ENCODE data around the gene LRMDA.
A peak's percentile ranks its signal among the peaks of the same experiment; 100 is the strongest.

LRMDA gene

GRCh38 chr10:75650648-75651047 lies 219.2 kb downstream of the LRMDA start:
- TF ChIP-seq CTCF (IDR thresholded peaks at IDR 0.05; ENCODE audit: insufficient read depth, low read depth, low read length, missing control alignments) = no peak
- no peak overlapping the region for H3K4me3 ChIP-seq (ENCODE audit: low read depth, low read length)
- no peak for DNase-seq (ENCODE audit: low read depth)

- DNase-seq (ENCODE audit: low read depth) = peak; percentile 20
- H3K4me3 ChIP-seq (ENCODE audit: low read depth, low read length) = no peak overlapping the region
- TF ChIP-seq CTCF (IDR thresholded peaks at IDR 0.05; ENCODE audit: insufficient read depth, low read depth, low read length, missing control alignments) = peak; percentile 32
Observed at GRCh38 chr10:75651417-75651816, 220.0 kb downstream of the LRMDA start.

- no peak for TF ChIP-seq CTCF (IDR thresholded peaks at IDR 0.05; ENCODE audit: insufficient read depth, low read depth, low read length, missing control alignments)
- DNase-seq (ENCODE audit: low read depth) = no peak
- H3K4me3 ChIP-seq (ENCODE audit: low read depth, low read length) = no peak overlapping the region
Observed at GRCh38 chr10:75652146-75652740, 220.8 kb downstream of the LRMDA start.

- no peak for DNase-seq (ENCODE audit: low read depth)
- no peak for TF ChIP-seq CTCF (IDR thresholded peaks at IDR 0.05; ENCODE audit: insufficient read depth, low read depth, low read length, missing control alignments)
- H3K4me3 ChIP-seq (ENCODE audit: low read depth, low read length) = no peak overlapping the region
Observed at GRCh38 chr10:75653761-75654160, 222.3 kb downstream of the LRMDA start.

GRCh38 chr10:75654171-75654771 lies 222.8 kb downstream of the LRMDA start:
- TF ChIP-seq CTCF (IDR thresholded peaks at IDR 0.05; ENCODE audit: insufficient read depth, low read depth, low read length, missing control alignments) = no peak
- no peak for DNase-seq (ENCODE audit: low read depth)
- H3K4me3 ChIP-seq (ENCODE audit: low read depth, low read length) = no peak overlapping the region

GRCh38 chr10:75654772-75655171 lies 223.3 kb downstream of the LRMDA start:
- no peak overlapping the region for H3K4me3 ChIP-seq (ENCODE audit: low read depth, low read length)
- TF ChIP-seq CTCF (IDR thresholded peaks at IDR 0.05; ENCODE audit: insufficient read depth, low read depth, low read length, missing control alignments) = no peak
- no peak for DNase-seq (ENCODE audit: low read depth)
